ENCODE measurements around the gene WFDC1. TPM values are rescaled to one million over a fixed set of nuclear protein-coding genes. Genes with fewer than 3 reads are reported as not detected.
A peak's percentile ranks its signal among the peaks of the same experiment; 100 is the strongest.

Gene WFDC1
- total and polyA plus RNA-seq, 7 donors = 3.0 to 173 (median 15.3) TPM

- H3K4me3 ChIP-seq = no peak overlapping the region
- peaks cover 0 to 38% (median 31%) of the 10 kb centered on the region in 4 donors for H3K4me1 ChIP-seq
- no peaks in the 10 kb centered on the region for H3K9me3 ChIP-seq
- no peaks in the 10 kb centered on the region for H3K27me3 ChIP-seq
- TF ChIP-seq POLR2AphosphoS5 (IDR thresholded peaks at IDR 0.05) (peak; percentile 30 to 70 (median 49)), CTCF (IDR thresholded peaks at IDR 0.05) (no peak), EP300 (IDR thresholded peaks at IDR 0.05) (peak in 3 of 4 donors; percentile 8 to 85 (median 50)), POLR2A (IDR thresholded peaks at IDR 0.05) (no peak)
- H3K36me3 ChIP-seq = no peaks in the 10 kb centered on the region
- WGBS, 2 donors = 43 to 62% methylated on average over 16 of the region's 16 CpGs
- DNase-seq = peak; percentile 87
- peak overlapping the region; percentile 69 to 79 (median 73) for H3K27ac ChIP-seq
- intact Hi-C loops (cut with DNase I) = no loop called here
Measured at GRCh38 chr16:84286578-84287240, 8.0 kb upstream of the WFDC1 start.

- H3K27me3 ChIP-seq = no peaks in the 10 kb centered on the region
- peaks cover 0 to 49% (median 38%) of the 10 kb centered on the region in 4 donors for H3K4me1 ChIP-seq
- TF ChIP-seq EP300 (IDR thresholded peaks at IDR 0.05) = no peak
- no peak for TF ChIP-seq CTCF (IDR thresholded peaks at IDR 0.05)
- TF ChIP-seq POLR2A (IDR thresholded peaks at IDR 0.05) = no peak
- no peak for TF ChIP-seq POLR2AphosphoS5 (IDR thresholded peaks at IDR 0.05)
- no peak for DNase-seq
- intact Hi-C loops (cut with DNase I) = no loop called here
- no peaks in the 10 kb centered on the region for H3K9me3 ChIP-seq
- no peak overlapping the region for H3K4me3 ChIP-seq
- WGBS, 2 donors = 72 to 82% methylated on average over 8 of the region's 8 CpGs
- H3K27ac ChIP-seq = no peak overlapping the region
- H3K36me3 ChIP-seq = no peaks in the 10 kb centered on the region
Measured at GRCh38 chr16:84288902-84289301, 5.8 kb upstream of the WFDC1 start.

- no peaks in the 10 kb centered on the region for H3K36me3 ChIP-seq
- WGBS, 2 donors = 71 to 75% methylated on average over 11 of the region's 11 CpGs
- no peak overlapping the region for H3K4me3 ChIP-seq
- H3K27ac ChIP-seq = peak overlapping the region; percentile 52 to 94 (median 88)
- no peaks in the 10 kb centered on the region for H3K27me3 ChIP-seq
- intact Hi-C loops (cut with DNase I) = loop anchor here (10.0 kb wide), 1 partner anchor 534 kb away; no protein-coding TSS in a partner anchor
- TF ChIP-seq POLR2AphosphoS5 (IDR thresholded peaks at IDR 0.05) = peak in 2 of 4 donors; percentile 5 to 31
- no peak for TF ChIP-seq CTCF (IDR thresholded peaks at IDR 0.05)
- TF ChIP-seq POLR2A (IDR thresholded peaks at IDR 0.05) = no peak
- no peaks in the 10 kb centered on the region for H3K9me3 ChIP-seq
- no peak for DNase-seq
- H3K4me1 ChIP-seq = peaks cover 0 to 61% (median 39%) of the 10 kb centered on the region in 4 donors
Measured at GRCh38 chr16:84291226-84291625, 3.5 kb upstream of the WFDC1 start.

GRCh38 chr16:84292011-84292410 lies 2.7 kb upstream of the WFDC1 start:
- intact Hi-C loops (cut with DNase I) = loop anchor here (10.0 kb wide), 1 partner anchor 533 kb away; no protein-coding TSS in a partner anchor
- Histone ChIP-seq H3K27ac (peak overlapping the region; percentile 52 to 94 (median 88)), H3K4me1 (peaks cover 0 to 61% (median 39%) of the 10 kb centered on the region in 4 donors), H3K36me3 (no peaks in the 10 kb centered on the region), H3K9me3 (no peaks in the 10 kb centered on the region), H3K27me3 (no peaks in the 10 kb centered on the region), H3K4me3 (no peak overlapping the region)
- WGBS, 2 donors = 70 to 77% methylated on average over 10 of the region's 10 CpGs
- no peak for DNase-seq
- TF ChIP-seq POLR2AphosphoS5 (IDR thresholded peaks at IDR 0.05) (peak in 1 of 4 donors; percentile 13), POLR2A (IDR thresholded peaks at IDR 0.05) (no peak), EP300 (IDR thresholded peaks at IDR 0.05) (no peak), CTCF (IDR thresholded peaks at IDR 0.05) (no peak)

All from sigmoid colon (tissue), 7 donors.